HEK293 (cell line): ENCODE results near the gene GAS2L2.

Experiments used
- CTCF ChIP-seq: fragments of 450-650 bp; formaldehyde crosslinking; IDR thresholded peaks from 2 replicates; pipeline ENCODE4 v1.5.1; 2016; ENCODE audit warnings: missing biosample characterization, missing genetic modification characterization
- SETDB1 ChIP-seq: IDR thresholded peaks from one replicate; pipeline ENCODE4 v1.6.1; 2017; ENCODE audit warnings: mild to moderate bottlenecking, low read length, moderate library complexity, mixed read lengths; ENCODE audit not compliant: insufficient read length
- WT1 ChIP-seq: fragments of 450-650 bp; formaldehyde crosslinking; IDR thresholded peaks from 2 replicates; pipeline ENCODE4 v1.5.1; 2016; ENCODE audit warnings: missing biosample characterization, missing genetic modification characterization
- YY1 ChIP-seq: fragments of 450-650 bp; formaldehyde crosslinking; IDR thresholded peaks from 2 replicates; pipeline ENCODE4 v1.5.1; 2018; ENCODE audit warnings: missing biosample characterization, missing genetic modification characterization
- ZNF266 ChIP-seq: fragments of 450-650 bp; formaldehyde crosslinking; IDR thresholded peaks from 2 replicates; pipeline ENCODE4 v1.5.1; 2016; ENCODE audit warnings: missing biosample characterization, missing genetic modification characterization, low read depth
- ZNF362 ChIP-seq: fragments of 450-650 bp; formaldehyde crosslinking; IDR thresholded peaks from 2 replicates; pipeline ENCODE4 v1.5.1; 2016; ENCODE audit warnings: missing biosample characterization, missing genetic modification characterization
- ZNF561 ChIP-seq: fragments of 450-650 bp; IDR thresholded peaks from 2 replicates; pipeline ENCODE4 v1.5.1; 2018; ENCODE audit warnings: missing biosample characterization, missing genetic modification characterization, borderline replicate concordance
- ZNF585B ChIP-seq: fragments of 450-650 bp; formaldehyde crosslinking; IDR thresholded peaks from 2 replicates; pipeline ENCODE4 v1.5.1; 2016; ENCODE audit warnings: missing biosample characterization, missing genetic modification characterization
- ZNF623 ChIP-seq: fragments of 450-650 bp; formaldehyde crosslinking; IDR thresholded peaks from 2 replicates; pipeline ENCODE4 v1.5.1; 2016; ENCODE audit warnings: missing biosample characterization, missing genetic modification characterization
- ZNF785 ChIP-seq: fragments of 450-650 bp; formaldehyde crosslinking; IDR thresholded peaks from 2 replicates; pipeline ENCODE4 v1.5.1; 2016; ENCODE audit warnings: missing biosample characterization, missing genetic modification characterization

- TF ChIP-seq SETDB1 (no peak), CTCF (tag by site-specific recombination) (no peak), YY1 (tag by site-specific recombination) (no peak), ZNF623 (tag by site-specific recombination) (no peak), ZNF785 (tag by site-specific recombination) (no peak), ZNF266 (tag by site-specific recombination) (no peak), ZNF585B (tag by site-specific recombination) (no peak), ZNF362 (tag by site-specific recombination) (no peak), ZNF561 (tag by site-specific recombination) (no peak), WT1 (tag by site-specific recombination) (no peak)
These were observed 7.5 kb upstream of the GAS2L2 start, which contains the start of gene C17orf50 for GRCh38 chr17:35760587-35760986.
